Esophagus mucosa (tissue), 1 donor: ENCODE measurements around the gene CHRDL2. TPM values are rescaled to one million over a fixed set of nuclear protein-coding genes. Genes with fewer than 3 reads are reported as not detected.

Experiments used
- ATAC-seq: fragments of 200-7000 bp; cut with Tn5 transposase; one replicate; pipeline ENCODE4 v1.9.1; 2020
- total RNA-seq: library from RNA; stranded (reverse); gene quantifications from one replicate; pipeline ENCODE4 v1.2.4, GENCODE V29; 2023
- donor health status: DM: yes; HTN: yes; CAD: no.

Gene CHRDL2
- total RNA-seq, 1 donor from 2014 or later, result 2.0 TPM

- ATAC-seq, result no peak
These were observed 46.6 kb downstream of the CHRDL2 start for GRCh38 chr11:74684661-74685060.

- no peak for ATAC-seq
These were observed 47.2 kb downstream of the CHRDL2 start for GRCh38 chr11:74683941-74684481.

- ATAC-seq, result peak; percentile 26
These were observed 47.9 kb downstream of the CHRDL2 start for GRCh38 chr11:74683279-74683871.

GRCh38 chr11:74682731-74683278 lies 48.4 kb downstream of the CHRDL2 start:
- no peak for ATAC-seq

- no peak for ATAC-seq
These were observed 49.3 kb downstream of the CHRDL2 start for GRCh38 chr11:74681686-74682651.

GRCh38 chr11:74680703-74681531 lies 50.3 kb downstream of the CHRDL2 start:
- ATAC-seq, result no peak

- ATAC-seq, result no peak
These were observed 51.1 kb downstream of the CHRDL2 start for GRCh38 chr11:74680035-74680671.

GRCh38 chr11:74679513-74679865 lies 51.7 kb downstream of the CHRDL2 start:
- ATAC-seq, result no peak

- ATAC-seq, result no peak
These were observed 52.4 kb downstream of the CHRDL2 start for GRCh38 chr11:74678591-74679512.

- ATAC-seq, result no peak
These were observed 53.2 kb downstream of the CHRDL2 start for GRCh38 chr11:74678041-74678440.

GRCh38 chr11:74677131-74677530 lies 54.1 kb downstream of the CHRDL2 start:
- no peak for ATAC-seq

GRCh38 chr11:74676596-74676995 lies 54.6 kb downstream of the CHRDL2 start:
- ATAC-seq, result no peak

GRCh38 chr11:74675761-74676160 lies 55.5 kb downstream of the CHRDL2 start:
- ATAC-seq, result no peak

- ATAC-seq, result no peak
These were observed 57.4 kb downstream of the CHRDL2 start for GRCh38 chr11:74673693-74674360.

GRCh38 chr11:74672956-74673692 lies 58.1 kb downstream of the CHRDL2 start:
- ATAC-seq, result peak; percentile 45

- peak; percentile 19 for ATAC-seq
These were observed 58.8 kb downstream of the CHRDL2 start for GRCh38 chr11:74672332-74672955.

GRCh38 chr11:74671520-74672196 lies 59.6 kb downstream of the CHRDL2 start:
- ATAC-seq, result no peak

- no peak for ATAC-seq
These were observed 61.1 kb downstream of the CHRDL2 start for GRCh38 chr11:74670171-74670570.
